HepG2 (cell line): ENCODE data around the gene PPAN. TPM values are rescaled to one million over a fixed set of nuclear protein-coding genes. Genes with fewer than 3 reads are reported as not detected.

Experiments used
- ARID4A ChIP-seq: sonication (generic); formaldehyde crosslinking; IDR thresholded peaks from 2 replicates; pipeline ENCODE4 v1.5.0; 2020; ENCODE audit warnings: mild to moderate bottlenecking, missing genetic modification reagents, borderline replicate concordance
- CBX2 ChIP-seq, 2 experiments: fragments of 200-600 bp in 1 of 2; sonication (generic); formaldehyde crosslinking in 1 of 2; IDR thresholded peaks; 2 replicates each; pipeline versions ENCODE4 v1.7.0 to v1.8.1; 2018 to 2022; ENCODE audit warnings: low read depth in 2 of 2, low read length in 1 of 2, mild to moderate bottlenecking in 1 of 2, missing genetic modification reagents in 1 of 2
- FIP1L1 ChIP-seq: fragments of 200-400 bp; formaldehyde crosslinking; IDR thresholded peaks from 2 replicates; pipeline ENCODE4 v1.6.1; 2018; ENCODE audit warnings: low read depth, mild to moderate bottlenecking, low read length, moderate library complexity, borderline replicate concordance; ENCODE audit not compliant: insufficient read depth
- KAT8 ChIP-seq: IDR thresholded peaks from 2 replicates; pipeline ENCODE4 v1.6.1; 2016; ENCODE audit warnings: missing genetic modification reagents, missing compliant biosample characterization
- MLXIP ChIP-seq: sonication (generic); formaldehyde crosslinking; IDR thresholded peaks from 2 replicates; pipeline ENCODE4 v1.9.0; 2021; ENCODE audit warnings: missing genetic modification reagents, borderline replicate concordance
- NFATC3 ChIP-seq: sonication (generic); formaldehyde crosslinking; IDR thresholded peaks from 2 replicates; pipeline ENCODE4 v1.5.1; 2020; ENCODE audit warnings: mild to moderate bottlenecking, missing genetic modification reagents
- NFE2 ChIP-seq: sonication (generic); formaldehyde crosslinking; IDR thresholded peaks from 2 replicates; pipeline ENCODE4 v1.4.0; 2020; ENCODE audit warnings: missing genetic modification reagents
- NFE2L1 ChIP-seq: sonication (generic); formaldehyde crosslinking; IDR thresholded peaks from 2 replicates; pipeline ENCODE4 v1.4.0; 2020; ENCODE audit warnings: missing genetic modification reagents, mild to moderate bottlenecking, borderline replicate concordance
- PTBP1 ChIP-seq: fragments of 200-400 bp; formaldehyde crosslinking; IDR thresholded peaks from 2 replicates; pipeline ENCODE4 v1.6.1; 2018; ENCODE audit warnings: low read length, low read depth; ENCODE audit not compliant: poor library complexity, severe bottlenecking
- RCOR2 ChIP-seq: IDR thresholded peaks from 2 replicates; pipeline ENCODE4 v1.6.1; 2016; ENCODE audit warnings: missing biosample characterization, missing genetic modification reagents
- RNF219 ChIP-seq: sonication (generic); formaldehyde crosslinking; IDR thresholded peaks from 2 replicates; pipeline ENCODE4 v1.5.0; 2020; ENCODE audit warnings: mild to moderate bottlenecking, missing genetic modification reagents
- SAP130 ChIP-seq: IDR thresholded peaks from 2 replicates; pipeline ENCODE4 v1.6.1; 2016; ENCODE audit warnings: low read depth
- TRIM24 ChIP-seq: sonication (generic); formaldehyde crosslinking; IDR thresholded peaks from 2 replicates; pipeline ENCODE4 v1.8.0; 2022; ENCODE audit warnings: mild to moderate bottlenecking, missing genetic modification reagents
- ZNF224 ChIP-seq: sonication (generic); formaldehyde crosslinking; IDR thresholded peaks from 2 replicates; pipeline ENCODE4 v1.5.0; 2020; ENCODE audit warnings: mild to moderate bottlenecking, missing genetic modification reagents
- ZNF326 ChIP-seq: sonication (generic); formaldehyde crosslinking; IDR thresholded peaks from 2 replicates; pipeline ENCODE4 v1.4.0; 2020; ENCODE audit warnings: missing genetic modification reagents, borderline replicate concordance
- ZNF441 ChIP-seq: sonication (generic); formaldehyde crosslinking; IDR thresholded peaks from 2 replicates; pipeline ENCODE4 v1.7.0; 2021; ENCODE audit warnings: missing genetic modification reagents, borderline replicate concordance
- ZNF451 ChIP-seq: sonication (generic); formaldehyde crosslinking; IDR thresholded peaks from 2 replicates; pipeline ENCODE4 v1.5.0; 2020; ENCODE audit warnings: mild to moderate bottlenecking, missing genetic modification reagents
- ZNF777 ChIP-seq: sonication (generic); formaldehyde crosslinking; IDR thresholded peaks from 2 replicates; pipeline ENCODE4 v1.4.0; 2020; ENCODE audit warnings: missing genetic modification reagents
- ZSCAN21 ChIP-seq: sonication (generic); formaldehyde crosslinking; IDR thresholded peaks from 2 replicates; pipeline ENCODE4 v1.8.0; 2022; ENCODE audit warnings: mild to moderate bottlenecking, missing genetic modification reagents, moderate library complexity, borderline replicate concordance
- polyA plus RNA-seq, 8 experiments: library from polyadenylated mRNA; depleted of rRNA in 3 of 8; stranded (reverse) in 7 of 8; unstranded in 1 of 8; fragments of >200 nt; fragmentation: Illumina TruSeq in 4 of 8; extraction: Trizol in 4 of 8; gene quantifications; 2 replicates each; pipeline versions ENCODE4 v1.2.1 to v1.2.3, GENCODE V29; 2011 to 2016; ENCODE audit warnings: low read depth in 4 of 8, missing spikeins in 1 of 8, mixed read lengths in 1 of 8; ENCODE audit not compliant: insufficient read depth in 1 of 8
- total RNA-seq, 5 experiments: library from RNA; depleted of rRNA; stranded (reverse); fragments of >200 nt; fragmentation: Illumina TruSeq; extraction: Trizol; gene quantifications; 2 replicates each; pipeline ENCODE4 v1.2.3, GENCODE V29; 2016; ENCODE audit warnings: low read depth in 1 of 5
- TF ChIP-seq, protein P1 (sequence below): sonication (generic); formaldehyde crosslinking; IDR thresholded peaks from 2 replicates; pipeline ENCODE4 v1.8.1; 2023; ENCODE audit warnings: mild to moderate bottlenecking, moderate library complexity, missing genetic modification reagents

PPAN gene
- total and polyA plus RNA-seq, 2 of the 13 experiments (the other 11 are each of a cell fraction or from before 2014, with no cell fraction given) = 36.2 to 41.9 TPM

- TF ChIP-seq RNF219 = no peak
- no peak for TF ChIP-seq ZNF451
- TF ChIP-seq ZNF224 (CRISPR knock-in tag) = no peak
- no peak for TF ChIP-seq RCOR2 (CRISPR knock-in tag)
- TF ChIP-seq MLXIP = no peak
- no peak for TF ChIP-seq NFE2 (CRISPR knock-in tag)
- no peak for TF ChIP-seq SAP130 (CRISPR knock-in tag)
- no peak for TF ChIP-seq KAT8 (CRISPR knock-in tag)
- peak; percentile 39 for TF ChIP-seq PTBP1
- TF ChIP-seq CBX2 (IDR thresholded peaks at IDR 0.05; ENCODE audit: low read depth, low read length) = no peak
- no peak for TF ChIP-seq CBX2 (CRISPR knock-in tag; IDR thresholded peaks at IDR 0.05; ENCODE audit: low read depth)
- 0 out of 2 replicates have a peak, but pooled peaks have one; percentile 4 for TF ChIP-seq ZSCAN21 (CRISPR knock-in tag)
- TF ChIP-seq ZNF777 (CRISPR knock-in tag) = peak; percentile 5; the same call in 1 of the 2 replicates
- TF ChIP-seq NFATC3 (CRISPR knock-in tag) = no peak
- no peak for TF ChIP-seq ZNF326
- TF ChIP-seq, protein P1, sequence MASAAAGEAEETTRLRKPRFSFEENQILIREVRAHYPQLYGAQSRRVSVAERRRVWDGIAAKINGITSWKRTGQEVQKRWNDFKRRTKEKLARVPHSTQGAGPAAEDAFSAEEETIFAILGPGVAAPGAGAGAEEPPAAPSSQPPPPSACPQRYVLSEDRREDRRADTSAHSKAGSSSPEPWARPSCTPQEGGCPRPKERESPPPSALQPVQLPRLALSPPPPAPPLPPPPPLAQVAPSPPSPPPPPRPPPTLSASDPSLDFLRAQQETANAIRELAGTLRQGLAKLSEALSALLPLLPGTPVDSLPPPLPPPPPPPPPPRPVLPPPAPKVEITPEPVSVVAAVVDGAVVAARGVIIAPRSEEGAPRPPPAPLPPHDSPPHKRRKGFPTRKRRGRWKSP (CRISPR knock-in tag) = no peak
- TF ChIP-seq FIP1L1 = no peak
- TF ChIP-seq TRIM24 = no peak
- TF ChIP-seq NFE2L1 = no peak
- peak; percentile 7; the same call in 1 of the 2 replicates for TF ChIP-seq ARID4A (CRISPR knock-in tag)
- TF ChIP-seq ZNF441 (CRISPR knock-in tag) = no peak
These were observed 7.4 kb downstream of the PPAN start (continued) for GRCh38 chr19:10113592-10113963.
